Measurements from ENCODE around the gene BCL7C. TPM values are rescaled to one million over a fixed set of nuclear protein-coding genes. Genes with fewer than 3 reads are reported as not detected.

BCL7C gene
- total and polyA plus RNA-seq, 3 donors from 2014 or later, result 40.2 to 57.4 (median 49.6) TPM

DNA sequence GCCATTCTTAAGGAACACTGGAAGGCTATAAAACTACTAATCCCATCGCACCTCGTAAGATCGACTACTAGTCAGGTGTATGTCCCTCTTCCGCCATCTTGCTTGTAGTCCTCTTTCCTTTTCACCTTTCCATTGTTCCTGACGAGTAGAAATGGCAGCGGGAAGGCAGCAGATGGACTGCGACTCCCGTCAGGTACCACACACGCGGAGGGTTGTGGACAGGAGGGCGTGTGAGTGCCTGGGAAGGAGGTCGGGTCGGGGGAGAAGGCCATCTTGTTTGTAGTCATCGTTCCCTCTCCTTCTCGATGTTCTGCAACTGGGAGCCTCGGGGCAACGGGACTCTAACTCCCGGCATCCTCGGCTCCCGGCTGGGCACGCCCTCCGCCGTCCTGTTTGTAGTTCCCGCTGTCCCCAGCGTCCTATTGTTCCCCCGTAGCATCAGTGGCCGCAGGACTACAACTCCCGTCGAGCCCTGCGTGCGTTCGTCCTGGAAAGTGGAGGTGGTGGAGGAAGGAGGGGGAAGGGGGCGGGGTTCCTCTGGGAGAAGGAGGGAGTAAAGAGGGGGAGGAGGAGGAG, 29.2 kb upstream of the BCL7C start:
- H3K27me3 ChIP-seq, result no peaks in the 10 kb centered on the region
- intact Hi-C loops (cut with DNase I; ENCODE audit: low total_unique reads), result loop anchor here (5.0 kb wide), 1 partner anchor 76 kb away; no protein-coding TSS in a partner anchor
- DNase-seq, result peak; percentile 100
- no peaks in the 10 kb centered on the region for H3K36me3 ChIP-seq (ENCODE audit: low read depth, missing control alignments)
- H3K4me3 ChIP-seq, result peak overlapping the region; percentile 78 to 87
- no peak for TF ChIP-seq POLR2A (IDR thresholded peaks at IDR 0.05)
- TF ChIP-seq, protein P1, sequence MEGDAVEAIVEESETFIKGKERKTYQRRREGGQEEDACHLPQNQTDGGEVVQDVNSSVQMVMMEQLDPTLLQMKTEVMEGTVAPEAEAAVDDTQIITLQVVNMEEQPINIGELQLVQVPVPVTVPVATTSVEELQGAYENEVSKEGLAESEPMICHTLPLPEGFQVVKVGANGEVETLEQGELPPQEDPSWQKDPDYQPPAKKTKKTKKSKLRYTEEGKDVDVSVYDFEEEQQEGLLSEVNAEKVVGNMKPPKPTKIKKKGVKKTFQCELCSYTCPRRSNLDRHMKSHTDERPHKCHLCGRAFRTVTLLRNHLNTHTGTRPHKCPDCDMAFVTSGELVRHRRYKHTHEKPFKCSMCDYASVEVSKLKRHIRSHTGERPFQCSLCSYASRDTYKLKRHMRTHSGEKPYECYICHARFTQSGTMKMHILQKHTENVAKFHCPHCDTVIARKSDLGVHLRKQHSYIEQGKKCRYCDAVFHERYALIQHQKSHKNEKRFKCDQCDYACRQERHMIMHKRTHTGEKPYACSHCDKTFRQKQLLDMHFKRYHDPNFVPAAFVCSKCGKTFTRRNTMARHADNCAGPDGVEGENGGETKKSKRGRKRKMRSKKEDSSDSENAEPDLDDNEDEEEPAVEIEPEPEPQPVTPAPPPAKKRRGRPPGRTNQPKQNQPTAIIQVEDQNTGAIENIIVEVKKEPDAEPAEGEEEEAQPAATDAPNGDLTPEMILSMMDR (IDR thresholded peaks at IDR 0.05), result no peak
- whole genome bisulfite sequencing, 2 donors, result 0 to 1% methylated on average over 29 to 33 of the region's 33 CpGs
- H3K4me1 ChIP-seq, result peaks cover 12% of the 10 kb centered on the region
- no peaks in the 10 kb centered on the region for H3K9me3 ChIP-seq
- H3K27ac ChIP-seq, result peak overlapping the region; percentile 90 to 95

DNA sequence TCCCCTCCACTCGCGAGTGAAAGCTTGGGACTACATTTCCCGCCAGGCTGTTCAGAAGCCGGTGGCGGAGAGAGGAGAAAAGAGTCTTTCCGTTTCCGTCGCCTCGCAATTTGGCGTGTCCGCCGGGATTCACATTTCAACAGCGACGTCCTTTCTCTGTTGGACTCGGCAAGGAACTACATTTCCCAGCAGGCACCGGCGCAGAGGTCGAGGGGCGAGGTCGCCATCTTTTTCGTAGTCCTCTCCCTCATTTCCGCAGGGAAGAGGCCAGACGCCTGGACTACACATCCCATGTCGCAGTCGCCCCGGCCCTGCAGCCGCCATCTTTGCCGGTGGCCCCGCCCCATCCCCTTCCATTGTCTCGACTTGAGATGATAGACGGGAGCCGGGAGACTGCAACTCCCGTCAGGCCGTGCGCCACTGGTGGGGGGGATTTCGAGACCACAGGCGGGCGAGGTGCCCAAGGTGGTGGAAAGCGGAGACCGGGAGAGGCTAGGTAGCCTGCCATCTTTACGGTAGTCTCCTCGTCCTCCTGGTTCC, 28.6 kb upstream of the BCL7C start:
- peak; percentile 100 for DNase-seq
- Histone ChIP-seq H3K4me3 (peak overlapping the region; percentile 78 to 87), H3K4me1 (peaks cover 10% of the 10 kb centered on the region), H3K9me3 (no peaks in the 10 kb centered on the region), H3K27ac (peak overlapping the region; percentile 90 to 95), H3K27me3 (no peaks in the 10 kb centered on the region), H3K36me3 (ENCODE audit: low read depth, missing control alignments) (no peaks in the 10 kb centered on the region)
- TF ChIP-seq, protein P1 (IDR thresholded peaks at IDR 0.05), result no peak
- TF ChIP-seq POLR2A (IDR thresholded peaks at IDR 0.05), result no peak
- WGBS, 2 donors, result 0 to 2% methylated on average over 36 to 42 of the region's 42 CpGs
- intact Hi-C loops (cut with DNase I; ENCODE audit: low total_unique reads), result loop anchor here (5.0 kb wide), 1 partner anchor 75 kb away; no protein-coding TSS in a partner anchor

DNA sequence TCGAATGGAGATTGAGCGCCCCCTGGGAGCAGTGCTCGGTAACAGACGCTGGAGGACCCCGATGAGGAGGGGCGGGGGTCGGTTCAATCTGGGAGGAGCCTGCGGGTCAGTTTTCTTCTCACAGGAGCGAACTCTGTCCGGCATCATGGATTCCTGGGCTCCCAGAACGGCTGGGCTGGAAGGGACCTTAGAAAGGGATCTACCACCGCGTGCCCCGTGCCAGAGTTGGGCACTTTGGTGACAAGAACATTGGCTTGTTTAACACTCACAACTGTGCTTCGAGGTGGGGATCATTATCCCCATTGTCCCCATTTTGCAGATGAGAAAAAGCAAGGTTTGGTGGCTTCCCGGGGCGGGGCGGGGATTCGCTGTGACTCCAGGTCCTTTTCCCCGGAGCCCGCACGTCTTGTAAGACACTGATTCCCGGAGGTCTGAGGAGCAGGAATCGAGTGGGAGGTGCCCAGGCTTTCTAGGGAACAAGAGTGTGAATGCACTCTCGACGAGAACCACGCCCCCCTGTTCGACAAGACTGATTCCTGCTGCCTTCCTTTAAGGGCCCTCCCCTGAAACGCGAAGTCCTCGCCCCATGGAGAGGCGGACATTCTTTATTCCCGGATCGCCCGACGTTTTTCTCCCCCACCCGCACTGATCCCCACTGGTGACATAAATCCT, 28.0 kb upstream of the BCL7C start:
- Histone ChIP-seq H3K9me3 (no peaks in the 10 kb centered on the region), H3K4me1 (peaks cover 6% of the 10 kb centered on the region), H3K27me3 (no peaks in the 10 kb centered on the region), H3K4me3 (peak overlapping the region; percentile 78 to 87), H3K27ac (peak overlapping the region; percentile 67 to 90), H3K36me3 (ENCODE audit: low read depth, missing control alignments) (no peaks in the 10 kb centered on the region)
- TF ChIP-seq, protein P1 (IDR thresholded peaks at IDR 0.05), result peak; percentile 76 to 94 (median 92)
- no peak for TF ChIP-seq POLR2A (IDR thresholded peaks at IDR 0.05)
- peak; percentile 94 for DNase-seq
- WGBS, 2 donors, result 0% methylated on average over 29 to 37 of the region's 37 CpGs
- intact Hi-C loops (cut with DNase I; ENCODE audit: low total_unique reads), result loop anchor here (5.0 kb wide), 1 partner anchor 75 kb away; no protein-coding TSS in a partner anchor

DNA sequence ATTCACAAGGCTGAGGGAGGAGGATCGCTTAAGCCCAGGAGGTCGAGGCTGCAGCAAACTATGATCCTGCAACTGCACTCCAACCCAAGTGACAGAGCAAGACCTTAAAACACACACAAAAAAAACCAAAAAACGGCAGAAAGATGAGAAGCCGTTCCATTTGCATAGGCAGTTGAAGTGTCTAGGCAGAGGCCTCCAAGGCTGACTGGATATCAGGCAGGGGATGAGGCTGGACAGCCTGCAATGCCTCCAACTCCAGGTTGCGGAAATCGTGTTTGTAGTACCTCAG, 27.5 kb upstream of the BCL7C start:
- DNase-seq, result no peak
- Histone ChIP-seq H3K27ac (peak overlapping the region in 1 of 2 donors; percentile 67), H3K4me1 (peaks cover 6% of the 10 kb centered on the region), H3K36me3 (ENCODE audit: low read depth, missing control alignments) (no peaks in the 10 kb centered on the region), H3K4me3 (peak overlapping the region; percentile 78 to 87), H3K9me3 (no peaks in the 10 kb centered on the region), H3K27me3 (no peaks in the 10 kb centered on the region)
- intact Hi-C loops (cut with DNase I; ENCODE audit: low total_unique reads), result loop anchor here (5.0 kb wide), 1 partner anchor 74 kb away; no protein-coding TSS in a partner anchor
- TF ChIP-seq, protein P1 (IDR thresholded peaks at IDR 0.05), result no peak
- no peak for TF ChIP-seq POLR2A (IDR thresholded peaks at IDR 0.05)
- WGBS, 2 donors, result 15 to 21% methylated on average over 6 of the region's 6 CpGs

All from testis (tissue), 3 donors.